ENCODE data around the gene LCAT.

LCAT gene

DNA sequence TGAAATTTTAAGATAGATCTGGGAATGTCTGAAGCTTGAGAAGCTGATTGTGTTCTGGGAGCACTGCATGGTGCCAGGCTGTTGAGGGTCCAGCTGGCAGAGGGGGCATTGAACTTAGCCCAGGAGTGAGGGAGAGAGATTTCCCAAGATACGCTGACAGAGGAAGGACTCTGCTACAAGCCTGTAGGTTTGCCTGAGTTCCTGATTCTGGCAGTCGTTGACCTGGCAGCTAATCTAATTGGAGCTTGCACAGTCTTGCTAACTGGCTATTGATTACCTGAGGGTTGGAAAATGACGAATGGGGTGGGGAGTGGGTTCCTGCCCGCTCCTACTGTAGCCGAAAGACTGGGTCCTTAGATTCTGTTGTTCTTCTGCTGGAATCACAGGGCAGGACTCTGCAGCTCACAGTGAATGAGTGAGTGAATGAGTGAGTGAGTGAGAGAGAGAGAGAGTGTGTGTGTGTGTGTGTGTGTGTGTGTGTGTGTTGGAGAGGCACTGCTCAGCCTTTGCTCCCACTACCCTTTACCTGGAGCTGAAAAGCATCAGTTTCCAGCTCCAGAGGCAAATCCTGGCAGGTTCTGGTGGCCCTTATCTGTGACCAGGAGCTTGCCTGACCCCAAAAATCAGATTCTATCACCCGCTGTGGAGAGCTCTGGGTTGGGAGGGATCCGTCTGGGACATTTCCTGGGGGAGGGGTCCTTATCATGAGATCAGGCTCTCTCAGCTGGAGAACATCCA lies 29.0 kb downstream of the LCAT start:
- DNase-seq (ENCODE audit: low read depth in 1 of 2, low spot score in 1 of 2): no peak

DNA sequence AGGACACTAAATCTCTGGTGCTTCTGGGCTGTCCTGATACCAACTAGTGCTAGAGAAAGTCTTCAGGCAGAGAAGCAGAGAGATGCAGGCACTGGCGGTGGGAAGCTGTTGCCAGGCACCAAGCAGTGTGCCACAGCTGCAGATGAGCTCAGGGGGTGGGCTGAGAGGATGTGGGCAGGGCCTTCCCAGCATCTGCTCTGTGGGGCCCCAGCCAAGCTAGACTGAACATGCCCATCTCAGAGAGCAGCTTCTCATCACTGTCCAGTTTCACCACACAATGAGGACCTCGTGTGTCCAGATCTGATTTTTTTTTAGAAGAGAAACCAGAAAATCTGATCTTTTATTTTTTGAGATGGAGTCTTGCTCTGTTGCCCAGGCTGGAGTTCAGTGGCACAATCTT lies 33.8 kb downstream of the LCAT start:
- no peak for DNase-seq (ENCODE audit: low read depth in 1 of 2, low spot score in 1 of 2)

DNA sequence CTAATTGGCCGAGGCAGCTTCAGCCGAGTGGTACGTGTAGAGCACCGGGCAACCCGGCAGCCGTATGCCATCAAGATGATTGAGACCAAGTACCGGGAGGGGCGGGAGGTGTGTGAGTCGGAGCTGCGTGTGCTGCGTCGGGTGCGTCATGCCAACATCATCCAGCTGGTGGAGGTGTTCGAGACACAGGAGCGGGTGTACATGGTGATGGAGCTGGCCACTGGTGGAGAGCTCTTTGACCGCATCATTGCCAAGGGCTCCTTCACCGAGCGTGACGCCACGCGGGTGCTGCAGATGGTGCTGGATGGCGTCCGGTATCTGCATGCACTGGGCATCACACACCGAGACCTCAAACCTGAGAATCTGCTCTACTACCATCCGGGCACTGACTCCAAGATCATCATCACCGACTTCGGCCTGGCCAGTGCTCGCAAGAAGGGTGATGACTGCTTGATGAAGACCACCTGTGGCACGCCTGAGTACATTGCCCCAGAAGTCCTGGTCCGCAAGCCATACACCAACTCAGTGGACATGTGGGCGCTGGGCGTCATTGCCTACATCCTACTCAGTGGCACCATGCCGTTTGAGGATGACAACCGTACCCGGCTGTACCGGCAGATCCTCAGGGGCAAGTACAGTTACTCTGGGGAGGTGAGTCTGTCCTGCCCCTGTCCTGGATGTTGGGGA lies 34.7 kb downstream of the LCAT start:
- no peak for DNase-seq (ENCODE audit: low read depth in 1 of 2, low spot score in 1 of 2)

DNA sequence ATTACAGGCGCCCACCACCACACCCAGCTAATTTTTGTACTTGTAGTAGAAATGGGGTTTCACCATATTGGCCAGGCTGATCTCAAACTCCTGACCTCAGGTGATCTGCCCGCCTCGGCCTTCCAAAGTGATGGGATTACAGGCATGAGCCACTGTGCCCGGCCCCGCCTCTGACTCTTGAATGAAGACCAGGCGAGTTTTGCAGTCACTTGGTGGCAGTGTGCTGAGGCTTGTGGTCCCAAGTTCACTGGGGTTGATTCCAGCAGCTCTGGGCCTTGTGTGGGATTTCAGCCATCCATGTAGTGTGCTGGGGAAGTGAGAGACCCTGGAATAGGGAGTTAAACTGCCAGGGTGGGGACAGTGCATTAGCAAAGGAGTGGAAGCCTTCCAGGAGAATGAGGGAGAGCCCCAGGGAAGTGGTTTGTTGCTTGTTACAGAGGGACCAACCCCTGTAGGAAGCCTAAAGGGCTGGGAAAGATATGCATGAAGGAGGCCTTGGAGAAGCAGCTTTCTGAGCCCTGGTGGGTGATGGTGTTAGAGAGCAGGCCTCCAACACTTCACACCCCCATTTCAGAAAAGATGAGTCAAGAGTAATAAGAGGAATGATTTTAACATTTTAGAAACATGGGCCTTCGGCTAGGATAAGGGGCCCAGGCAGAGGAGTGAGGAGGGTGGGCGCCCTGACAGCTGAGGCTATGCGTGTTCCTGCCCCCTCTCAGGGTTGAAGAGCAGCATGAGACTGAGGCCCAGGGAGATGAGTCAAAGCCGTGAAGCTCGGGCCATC lies 36.3 kb downstream of the LCAT start:
- DNase-seq (ENCODE audit: low read depth in 1 of 2, low spot score in 1 of 2): no peak

- no peak for DNase-seq (ENCODE audit: low read depth in 1 of 2, low spot score in 1 of 2)
Observed at GRCh38 chr16:67902831-67903230, 41.1 kb downstream of the LCAT start.

DNA sequence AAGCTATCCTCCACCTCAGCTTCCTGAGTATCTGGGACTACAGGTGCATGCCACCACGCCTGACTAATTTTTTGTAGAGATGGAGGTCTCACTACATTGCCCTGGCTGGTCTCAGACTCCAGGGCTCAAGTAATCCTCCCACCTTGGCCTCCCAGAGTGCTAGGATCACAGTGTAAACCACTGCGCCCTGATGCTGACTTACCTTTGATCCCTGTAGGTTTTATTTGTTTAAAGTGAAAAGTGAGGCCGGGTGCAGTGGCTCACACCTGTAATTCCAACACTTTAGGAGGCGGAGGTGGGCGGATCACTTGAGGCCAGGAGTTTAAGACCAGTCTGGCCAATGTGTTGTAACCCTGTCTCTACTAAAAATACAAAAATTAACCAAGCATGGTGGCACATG lies 42.2 kb downstream of the LCAT start:
- no peak for DNase-seq (ENCODE audit: low read depth in 1 of 2, low spot score in 1 of 2)

- no peak for DNase-seq (ENCODE audit: low read depth in 1 of 2, low spot score in 1 of 2)
Observed at GRCh38 chr16:67897231-67897630, 46.7 kb downstream of the LCAT start.

- DNase-seq (ENCODE audit: low read depth in 1 of 2, low spot score in 1 of 2): no peak
Observed at GRCh38 chr16:67893743-67894399, 50.0 kb downstream of the LCAT start.

GRCh38 chr16:67892899-67893742 lies 50.8 kb downstream of the LCAT start, which contains the start of gene PSKH1:
Gene PSKH1 (plus strand): TSS chr16:67893254. CDS start chr16:67908750, 15,496 bp downstream.
- peak; percentile 90 to 94 for DNase-seq (ENCODE audit: low read depth in 1 of 2, low spot score in 1 of 2)

- DNase-seq (ENCODE audit: low read depth in 1 of 2, low spot score in 1 of 2): no peak
Observed at GRCh38 chr16:67892375-67892774, 51.5 kb downstream of the LCAT start.
